GM06990 (cell line): ENCODE results near the gene MAN2B2.

Source experiments
- DNase-seq: peaks from one replicate; pipeline ENCODE4 v3.0.0-alpha.2; 2011; ENCODE audit not compliant: insufficient read length; ENCODE audit errors: extremely low read depth
- H3K27me3 ChIP-seq: replicated peaks from 2 replicates; pipeline ENCODE4 v1.6.0; 2011; ENCODE audit warnings: low read length; ENCODE audit not compliant: control insufficient read depth, insufficient read depth
- H3K36me3 ChIP-seq: 2 replicates; pipeline ENCODE4 v1.5.1; 2011; ENCODE audit warnings: low read length; ENCODE audit not compliant: control insufficient read depth, insufficient read depth
- H3K4me3 ChIP-seq: replicated peaks from 2 replicates; pipeline ENCODE4 v1.5.1; 2011; ENCODE audit warnings: low read depth, mild to moderate bottlenecking, control low read depth, low read length
- CTCF ChIP-seq: IDR thresholded peaks from 2 replicates; pipeline ENCODE4 v1.5.1; 2011; ENCODE audit warnings: low read length, control low read depth, mild to moderate bottlenecking, inconsistent platforms; ENCODE audit not compliant: insufficient read depth, poor library complexity, severe bottlenecking

MAN2B2 gene

DNA sequence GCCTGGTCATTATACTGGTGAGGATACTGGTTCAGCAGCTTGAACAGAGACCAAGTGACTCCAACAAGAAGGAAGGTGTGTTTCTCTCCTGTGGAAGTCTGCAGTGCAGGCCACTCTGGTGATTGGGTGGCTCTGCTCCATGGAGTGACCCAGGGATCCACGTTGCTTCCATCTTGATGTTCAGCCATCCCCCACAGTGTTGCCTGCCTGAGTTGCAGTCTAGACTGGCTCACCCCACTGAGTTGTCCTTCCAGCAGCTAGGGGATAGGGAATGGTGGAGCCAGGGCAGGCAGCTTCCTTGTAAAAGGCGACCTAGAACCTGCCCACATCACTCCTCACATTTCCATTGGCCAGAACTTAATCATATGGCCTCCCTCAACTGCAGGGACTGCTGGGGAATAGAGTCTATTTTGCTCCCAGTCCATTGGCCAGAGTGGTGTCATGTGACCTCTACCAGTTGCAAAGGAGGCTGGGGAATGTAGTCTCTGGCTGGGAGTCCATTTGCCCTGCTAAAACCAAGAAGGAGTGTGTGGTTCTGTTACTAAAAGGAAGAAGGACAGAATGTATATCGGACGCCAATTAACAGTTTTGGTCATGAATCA, 8.0 kb downstream of the MAN2B2 start:
- no peak for DNase-seq

GRCh38 chr4:6584865-6585264, 9.9 kb downstream of the MAN2B2 start:
- H3K4me3 ChIP-seq: no peak overlapping the region
- peaks cover 20% of the 10 kb centered on the region for H3K36me3 ChIP-seq
- no peak for TF ChIP-seq CTCF
- no peaks in the 10 kb centered on the region for H3K27me3 ChIP-seq
- DNase-seq: no peak

More for the DNA sequence above, 8.0 kb downstream of the MAN2B2 start:
- Histone ChIP-seq H3K4me3 (no peak overlapping the region), H3K36me3 (peaks cover 28% of the 10 kb centered on the region), H3K27me3 (no peaks in the 10 kb centered on the region)
- TF ChIP-seq CTCF: no peak

DNA sequence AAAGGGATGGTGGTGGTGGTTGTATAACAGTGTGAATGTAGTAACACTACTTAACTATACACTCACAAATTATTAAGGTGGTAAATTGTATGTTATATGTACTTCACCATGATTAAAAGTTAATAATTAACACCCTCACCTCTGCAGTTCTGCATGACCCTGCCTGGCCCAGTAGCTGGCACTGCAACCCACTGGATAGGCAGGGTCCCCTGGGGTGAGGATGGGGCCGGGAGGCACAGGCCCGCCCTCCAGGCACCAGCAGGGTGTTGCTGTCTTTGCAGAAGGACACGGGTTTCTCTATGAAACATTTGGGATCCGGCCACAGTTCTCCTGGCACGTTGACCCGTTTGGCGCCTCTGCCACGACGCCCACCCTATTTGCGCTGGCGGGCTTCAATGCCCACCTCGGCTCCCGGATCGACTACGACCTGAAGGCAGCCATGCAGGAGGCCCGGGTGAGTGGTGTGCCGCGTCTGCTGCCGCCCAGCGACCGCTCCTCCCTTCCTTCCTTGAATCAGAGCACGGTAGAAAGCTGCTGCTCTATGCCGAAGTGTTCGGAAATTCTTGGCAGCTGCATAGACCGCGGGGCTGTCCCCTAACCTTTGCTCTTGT, 11.8 kb downstream of the MAN2B2 start:
- no peak for DNase-seq
- Histone ChIP-seq H3K4me3 (no peak overlapping the region), H3K36me3 (peaks cover 14% of the 10 kb centered on the region), H3K27me3 (no peaks in the 10 kb centered on the region)
- TF ChIP-seq CTCF: no peak

DNA sequence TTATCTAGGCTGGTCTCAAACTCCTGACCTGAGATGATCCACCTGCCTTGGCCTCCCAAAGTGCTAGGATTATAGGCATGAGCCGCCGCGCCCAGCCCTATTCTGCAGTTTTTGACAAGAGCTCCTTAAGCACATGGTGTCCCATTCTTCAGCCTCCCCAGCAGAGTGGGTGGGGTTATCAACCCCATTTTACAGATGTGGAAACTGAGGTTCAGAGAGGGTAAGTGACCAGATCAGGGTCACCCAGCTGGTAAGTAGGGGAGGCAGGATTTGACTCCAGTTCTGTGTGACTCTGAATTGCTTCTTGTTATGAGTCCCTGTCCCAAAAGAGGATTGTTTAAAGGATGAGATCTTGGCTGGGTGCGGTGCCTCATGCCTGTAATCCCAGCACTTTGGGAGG, 14.5 kb downstream of the MAN2B2 start:
- TF ChIP-seq CTCF: no peak
- no peak for DNase-seq
- Histone ChIP-seq H3K36me3 (peaks cover 15% of the 10 kb centered on the region), H3K27me3 (no peaks in the 10 kb centered on the region), H3K4me3 (no peak overlapping the region)

- DNase-seq: no peak
- no peaks in the 10 kb centered on the region for H3K27me3 ChIP-seq
- H3K36me3 ChIP-seq: peaks cover 17% of the 10 kb centered on the region
- H3K4me3 ChIP-seq: no peak overlapping the region
- TF ChIP-seq CTCF: no peak
These were observed 16.3 kb downstream of the MAN2B2 start for GRCh38 chr4:6591313-6591712.
